Activated CD8-positive, alpha-beta memory T cell treated with anti-CD3 and anti-CD28 coated beads, Interleukin-2, amount 50 U/mL, for 4 hours (primary cell): ENCODE results near the gene JMJD6.

Source experiments
- DNase-seq: peaks from one replicate; pipeline ENCODE4 v3.0.0-alpha.2; 2020

Gene JMJD6

GRCh38 chr17:76678330-76678729 is 48.1 kb downstream of the JMJD6 start:
- no peak for DNase-seq

- DNase-seq: no peak
These were observed 49.0 kb downstream of the JMJD6 start for GRCh38 chr17:76677406-76677805.

GRCh38 chr17:76676629-76677028 is 49.8 kb downstream of the JMJD6 start:
- DNase-seq: no peak

GRCh38 chr17:76675648-76676047 is 50.8 kb downstream of the JMJD6 start:
- no peak for DNase-seq

- no peak for DNase-seq
These were observed 51.8 kb downstream of the JMJD6 start for GRCh38 chr17:76674600-76674999.

- no peak for DNase-seq
These were observed 52.7 kb downstream of the JMJD6 start for GRCh38 chr17:76673729-76674128.

- DNase-seq: no peak
These were observed 53.5 kb downstream of the JMJD6 start for GRCh38 chr17:76672892-76673291.

- no peak for DNase-seq
These were observed 54.0 kb downstream of the JMJD6 start for GRCh38 chr17:76672270-76672851.

GRCh38 chr17:76671912-76672262 is 54.5 kb downstream of the JMJD6 start:
- DNase-seq: no peak

- DNase-seq: peak; percentile 99
These were observed 55.1 kb downstream of the JMJD6 start for GRCh38 chr17:76671123-76671911.

- no peak for DNase-seq
These were observed 55.7 kb downstream of the JMJD6 start for GRCh38 chr17:76670718-76671122.

- DNase-seq: no peak
These were observed 56.2 kb downstream of the JMJD6 start for GRCh38 chr17:76670020-76670717.
